ENCODE results near the gene FAM184B. TPM values are rescaled to one million over a fixed set of nuclear protein-coding genes. Genes with fewer than 3 reads are reported as not detected.
A peak's percentile ranks its signal among the peaks of the same experiment; 100 is the strongest.

The FAM184B gene
- total and polyA plus RNA-seq, 2 of the 4 experiments (the other 2 are of a cell fraction), result 0.07 to 0.18 TPM

DNA sequence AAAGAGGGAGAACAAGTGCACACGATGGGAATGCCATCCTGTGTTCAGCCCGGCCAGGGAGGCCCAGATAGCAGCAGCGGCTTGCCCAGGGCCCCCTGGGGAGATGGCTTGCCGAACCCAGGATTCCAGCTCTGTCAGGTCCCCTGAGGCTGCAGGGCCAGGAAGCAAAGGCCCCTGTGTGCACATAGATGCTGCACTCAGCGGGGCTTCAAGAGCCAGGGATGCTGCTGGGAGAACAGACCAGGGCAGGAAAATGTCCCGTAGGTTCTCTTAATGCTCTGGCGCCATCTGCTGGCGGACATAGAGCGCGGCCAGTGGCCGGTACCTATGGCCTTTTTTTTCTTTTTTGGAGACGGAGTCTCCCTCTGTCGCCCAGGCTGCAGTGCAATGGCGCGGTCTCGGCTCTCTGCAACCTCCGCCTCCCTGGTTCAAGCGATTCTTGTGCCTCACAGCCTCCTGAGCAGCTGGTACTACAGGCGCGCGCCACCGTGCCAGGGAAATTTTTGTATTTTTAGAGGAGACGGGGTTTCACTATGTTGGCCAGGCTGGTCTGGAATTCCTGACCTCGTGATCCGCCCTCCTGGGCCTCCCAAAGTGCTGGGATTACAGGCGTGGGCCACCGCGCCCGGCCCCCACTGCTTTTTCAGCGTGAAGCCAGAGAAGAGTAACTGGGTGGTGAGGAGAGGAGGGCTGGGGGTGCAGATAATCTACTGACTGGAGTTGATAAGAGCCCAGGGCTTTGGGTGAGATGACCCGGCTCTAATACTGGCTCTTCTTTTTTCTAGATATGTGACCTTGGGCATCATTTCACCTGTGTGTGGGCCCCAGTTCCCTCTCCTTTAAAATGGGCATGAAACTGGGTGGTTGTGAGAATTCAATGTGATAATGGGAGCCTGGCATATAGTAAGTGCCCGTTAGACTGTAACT lies 144.5 kb downstream of the FAM184B start:
- Histone ChIP-seq H3K4me3 (ENCODE audit: insufficient read depth, low read depth, low read length) (no peak overlapping the region), H3K23ac (ENCODE audit: low read depth, low read length) (no peak overlapping the region), H4K8ac (ENCODE audit: low read depth in 2 of 2, low read length in 2 of 2) (no peak overlapping the region), H3K36me3 (ENCODE audit: control insufficient read depth, insufficient read depth, low read length) (peaks cover 19% of the 10 kb centered on the region), H3K4ac (ENCODE audit: low read depth, low read length) (no peak overlapping the region), H2BK15ac (ENCODE audit: low read depth, low read length) (no peak overlapping the region), H3K9me3 (ENCODE audit: control insufficient read depth, insufficient read depth, low read length) (no peaks in the 10 kb centered on the region), H2AK9ac (replicated peaks; ENCODE audit: low read depth, low read length, poor library complexity) (peak overlapping the region; percentile 38), H3K18ac (ENCODE audit: low read depth, low read length) (no peak overlapping the region), H3K4me1 (ENCODE audit: control insufficient read depth, insufficient read depth, low read length) (no peaks in the 10 kb centered on the region), H3K56ac (ENCODE audit: extremely low read depth, insufficient read depth, low read length) (no peak overlapping the region), H3K27ac (ENCODE audit: insufficient read depth, low read length) (no peak overlapping the region), H3K27me3 (ENCODE audit: control insufficient read depth, insufficient read depth, low read length) (no peaks in the 10 kb centered on the region), H2AFZ (replicated peaks; ENCODE audit: low read length, poor library complexity) (peak overlapping the region; percentile 53), H2AK5ac (ENCODE audit: low read depth, low read length) (no peak overlapping the region), H3K9me1 (ENCODE audit: insufficient read depth, low read length) (no peaks in the 10 kb centered on the region), H3K79me1 (ENCODE audit: low read depth in 1 of 2, low read length in 2 of 2) (0 out of 4 replicates have a peak, but pooled peaks cover 0 to 4% of the 10 kb centered on the region in 2 experiments), H3K9ac (ENCODE audit: low read depth, low read length) (no peak overlapping the region), H3K4me2 (ENCODE audit: low read depth, low read length) (no peak overlapping the region), H2BK20ac (ENCODE audit: low read depth, low read length) (no peak overlapping the region), H2BK5ac (ENCODE audit: low read depth, low read length, poor library complexity, severe bottlenecking) (no peak overlapping the region), H2BK120ac (ENCODE audit: low read depth, low read length) (no peak overlapping the region), H4K5ac (ENCODE audit: low read depth, low read length) (no peak overlapping the region), H3K14ac (replicated peaks; ENCODE audit: low read depth, low read length) (no peak overlapping the region), H4K20me1 (ENCODE audit: insufficient read depth, low read length) (peaks cover 4% of the 10 kb centered on the region; the same call in 1 of the 2 replicates), H4K91ac (ENCODE audit: insufficient read depth, low read depth, low read length) (no peak overlapping the region)
- ATAC-seq (ENCODE audit: low read depth) (peak; percentile 96), DNase-seq (peak; percentile 69)
- intact Hi-C loops (cut with micrococcal nuclease), result loop anchor here (1.0 to 5.0 kb wide), 3 partner anchors 88 to 956 kb away; partner anchors contain the start of genes DCAF16 and NCAPG
- ChIA-PET POLR2A (ENCODE audit: unreplicated experiment) (interaction anchor here (0.6 kb wide), 1 partner anchor 154 kb away, joined by 3 read pairs; no protein-coding TSS in a partner anchor), CTCF (interaction anchor here (2.3 kb wide), 1 partner anchor 88 kb away, joined by 7 read pairs; no protein-coding TSS in a partner anchor)
- BruUV-seq (replicated peaks), result no TSS peak
- in situ Hi-C loops (cut with MboI; ENCODE audit: low sequenced_read_pairs), result loop anchor here (25.0 kb wide), 1 partner anchor 950 kb away; no protein-coding TSS in a partner anchor
- dilution Hi-C loops (cut with HindIII; ENCODE audit: low sequenced_read_pairs, unreplicated experiment), result no loop called here
- 37% methylated on average over 16 of the region's 32 CpGs; no CpG with 5 or more reads in 1 of the 2 experiments for WGBS, 2 experiments (ENCODE audit: extremely low coverage in 2 of 2, insufficient read length in 1 of 2)
- TF ChIP-seq RAD21 (IDR thresholded peaks at IDR 0.05; ENCODE audit: low read length) (peak; percentile 79), FOS (IDR thresholded peaks at IDR 0.05; ENCODE audit: low read depth, low read length) (no peak), MAZ (IDR thresholded peaks at IDR 0.05; ENCODE audit: borderline replicate concordance, low read depth, low read length) (no peak), RCOR1 (IDR thresholded peaks at IDR 0.05; ENCODE audit: insufficient replicate concordance, low read length) (no peak), MXI1 (IDR thresholded peaks at IDR 0.05; ENCODE audit: borderline replicate concordance, low read depth, low read length) (no peak), SMC3 (IDR thresholded peaks at IDR 0.05; ENCODE audit: low read depth, low read length) (peak; percentile 83), MAFK (IDR thresholded peaks at IDR 0.05; ENCODE audit: low read depth, low read length) (no peak), POLR2A (IDR thresholded peaks at IDR 0.05; ENCODE audit: low read depth, low read length) (no peak)
- TF ChIP-seq, protein P1, sequence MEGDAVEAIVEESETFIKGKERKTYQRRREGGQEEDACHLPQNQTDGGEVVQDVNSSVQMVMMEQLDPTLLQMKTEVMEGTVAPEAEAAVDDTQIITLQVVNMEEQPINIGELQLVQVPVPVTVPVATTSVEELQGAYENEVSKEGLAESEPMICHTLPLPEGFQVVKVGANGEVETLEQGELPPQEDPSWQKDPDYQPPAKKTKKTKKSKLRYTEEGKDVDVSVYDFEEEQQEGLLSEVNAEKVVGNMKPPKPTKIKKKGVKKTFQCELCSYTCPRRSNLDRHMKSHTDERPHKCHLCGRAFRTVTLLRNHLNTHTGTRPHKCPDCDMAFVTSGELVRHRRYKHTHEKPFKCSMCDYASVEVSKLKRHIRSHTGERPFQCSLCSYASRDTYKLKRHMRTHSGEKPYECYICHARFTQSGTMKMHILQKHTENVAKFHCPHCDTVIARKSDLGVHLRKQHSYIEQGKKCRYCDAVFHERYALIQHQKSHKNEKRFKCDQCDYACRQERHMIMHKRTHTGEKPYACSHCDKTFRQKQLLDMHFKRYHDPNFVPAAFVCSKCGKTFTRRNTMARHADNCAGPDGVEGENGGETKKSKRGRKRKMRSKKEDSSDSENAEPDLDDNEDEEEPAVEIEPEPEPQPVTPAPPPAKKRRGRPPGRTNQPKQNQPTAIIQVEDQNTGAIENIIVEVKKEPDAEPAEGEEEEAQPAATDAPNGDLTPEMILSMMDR (conservative IDR thresholded peaks at IDR 0.05; ENCODE audit: low read depth, low read length), result peak; percentile 86
